ENCODE results near the gene HCK. TPM values are rescaled to one million over a fixed set of nuclear protein-coding genes. Genes with fewer than 3 reads are reported as not detected.
"Not testable (repeated sequence)": the region's sequence is repeated elsewhere in the genome, so short reads cannot be mapped to it uniquely, and the experiment has no call there.

Gene HCK
- total RNA-seq, 1 experiment from 2014 or later, result not detected

DNA sequence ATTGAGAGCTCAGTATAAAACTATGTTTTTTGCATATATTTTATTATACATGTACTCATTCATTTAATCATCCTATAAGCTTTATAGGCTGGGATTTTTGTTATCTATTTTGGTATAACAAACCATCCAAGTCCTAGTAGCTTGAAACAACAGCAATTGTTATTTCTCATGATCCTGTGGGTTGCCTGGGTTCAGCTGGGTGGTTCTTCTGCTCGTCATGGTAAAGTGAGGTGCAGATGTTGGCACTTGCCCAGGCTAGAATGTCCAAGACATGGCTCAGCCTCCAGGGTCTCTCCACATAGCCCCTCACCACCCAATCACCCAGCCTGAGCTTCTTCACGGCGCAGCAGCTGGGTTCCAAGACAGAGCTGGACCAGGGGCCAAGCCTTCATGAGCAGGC is 36.7 kb downstream of the HCK start:
- no peak for DNase-seq (ENCODE audit: extremely low read depth, low read depth)

DNA sequence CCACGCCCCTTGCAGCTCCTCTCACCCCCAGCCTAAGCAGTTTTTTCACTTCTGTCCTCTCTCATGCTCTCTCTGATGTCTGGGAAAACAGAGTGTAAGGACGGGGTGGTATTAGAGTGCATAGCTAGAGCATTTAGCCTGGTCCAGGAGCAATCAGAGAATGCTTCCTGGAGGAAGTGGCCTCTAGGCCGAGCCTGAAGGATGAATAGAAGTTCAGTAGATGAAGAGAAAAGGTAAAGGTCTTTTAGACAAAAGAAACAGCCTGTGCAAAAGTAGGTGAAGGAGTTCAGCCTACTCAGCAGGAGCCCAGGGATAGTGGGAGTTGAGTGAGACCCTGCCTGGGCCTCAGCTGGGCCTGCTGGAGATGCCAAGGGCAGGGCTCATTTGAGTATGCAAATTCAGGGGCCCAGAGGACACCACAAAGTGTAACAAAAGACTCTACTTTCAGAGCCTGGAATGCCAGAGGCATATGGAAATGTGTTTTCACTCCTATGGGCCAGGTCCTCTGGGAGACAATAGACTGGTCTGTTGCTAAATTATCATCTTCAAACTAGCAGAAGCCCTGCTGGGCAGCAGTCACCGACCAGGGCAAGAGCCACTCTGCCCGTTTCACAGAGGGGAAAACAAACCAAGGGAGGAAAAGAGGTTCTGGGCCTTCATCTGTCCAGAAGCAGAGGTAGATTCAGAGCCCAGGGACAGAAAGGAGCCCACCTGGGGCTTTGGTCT is 37.8 kb downstream of the HCK start:
- no peak for DNase-seq (ENCODE audit: extremely low read depth, low read depth)

DNA sequence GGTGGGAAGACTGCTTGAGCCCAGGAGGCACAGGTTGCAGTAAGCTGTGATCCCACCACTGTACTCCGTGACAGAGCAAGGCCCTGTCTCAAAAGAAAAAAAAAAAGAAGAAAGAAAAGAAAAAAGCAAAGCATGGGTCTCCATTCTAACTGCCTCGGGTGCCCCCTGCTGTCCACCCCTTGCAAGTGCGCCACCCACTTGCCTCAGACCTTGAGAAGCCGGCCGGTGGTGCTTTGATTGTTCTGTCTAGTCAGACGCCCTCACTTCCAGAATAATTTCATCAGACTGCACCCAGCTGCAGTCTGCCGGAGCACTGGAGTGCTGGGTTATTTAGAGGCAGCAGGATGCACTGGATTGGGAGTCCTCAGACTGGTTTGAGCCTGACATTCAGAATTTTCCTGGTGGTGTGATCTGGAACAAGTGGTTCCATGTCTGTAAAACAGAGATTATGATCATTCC is 39.9 kb downstream of the HCK start:
- DNase-seq (ENCODE audit: extremely low read depth, low read depth), result peak; percentile 61

DNA sequence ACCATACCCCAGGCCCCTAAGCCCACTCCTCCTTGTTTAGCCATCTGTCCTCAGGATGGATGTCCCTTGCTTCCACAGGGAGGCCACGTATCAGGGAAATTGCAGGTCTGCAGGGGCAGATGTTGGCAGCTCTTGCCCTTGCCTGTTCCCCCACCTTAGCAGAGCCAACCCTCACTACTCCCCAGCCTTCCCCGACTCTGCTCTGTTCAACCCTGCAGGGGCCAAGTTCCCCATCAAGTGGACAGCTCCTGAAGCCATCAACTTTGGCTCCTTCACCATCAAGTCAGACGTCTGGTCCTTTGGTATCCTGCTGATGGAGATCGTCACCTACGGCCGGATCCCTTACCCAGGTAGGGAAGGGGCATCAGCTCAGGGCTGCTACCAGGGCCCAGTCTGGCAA is 46.7 kb downstream of the HCK start:
- no peak for DNase-seq (ENCODE audit: extremely low read depth, low read depth)

DNA sequence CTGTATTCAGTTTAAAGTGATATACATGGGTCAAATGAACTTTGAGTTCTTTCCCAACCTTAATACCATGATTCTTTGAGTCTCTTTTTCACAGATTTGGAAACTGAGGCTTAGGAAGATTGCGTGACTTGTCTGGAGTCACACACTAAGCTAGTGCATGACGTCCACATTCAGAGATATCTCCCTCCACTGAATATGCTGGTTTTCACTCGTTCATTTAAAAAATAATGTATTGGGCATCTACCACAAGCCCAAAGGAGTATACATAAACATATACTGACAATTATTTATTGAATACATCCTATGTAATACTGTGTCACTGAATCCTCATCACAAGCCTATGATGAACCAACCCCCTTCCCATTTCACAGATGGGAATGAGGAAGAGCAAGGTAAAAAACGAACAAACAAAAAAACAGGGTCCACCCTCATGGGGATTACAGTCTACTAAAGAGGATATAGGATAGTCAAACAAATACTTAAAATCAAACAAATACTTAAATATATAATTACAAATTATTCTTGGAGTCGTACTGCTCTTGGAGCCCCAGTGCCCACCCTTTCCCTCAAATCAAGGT is 56.9 kb downstream of the HCK start:
- no peak for DNase-seq (ENCODE audit: extremely low read depth, low read depth)

DNA sequence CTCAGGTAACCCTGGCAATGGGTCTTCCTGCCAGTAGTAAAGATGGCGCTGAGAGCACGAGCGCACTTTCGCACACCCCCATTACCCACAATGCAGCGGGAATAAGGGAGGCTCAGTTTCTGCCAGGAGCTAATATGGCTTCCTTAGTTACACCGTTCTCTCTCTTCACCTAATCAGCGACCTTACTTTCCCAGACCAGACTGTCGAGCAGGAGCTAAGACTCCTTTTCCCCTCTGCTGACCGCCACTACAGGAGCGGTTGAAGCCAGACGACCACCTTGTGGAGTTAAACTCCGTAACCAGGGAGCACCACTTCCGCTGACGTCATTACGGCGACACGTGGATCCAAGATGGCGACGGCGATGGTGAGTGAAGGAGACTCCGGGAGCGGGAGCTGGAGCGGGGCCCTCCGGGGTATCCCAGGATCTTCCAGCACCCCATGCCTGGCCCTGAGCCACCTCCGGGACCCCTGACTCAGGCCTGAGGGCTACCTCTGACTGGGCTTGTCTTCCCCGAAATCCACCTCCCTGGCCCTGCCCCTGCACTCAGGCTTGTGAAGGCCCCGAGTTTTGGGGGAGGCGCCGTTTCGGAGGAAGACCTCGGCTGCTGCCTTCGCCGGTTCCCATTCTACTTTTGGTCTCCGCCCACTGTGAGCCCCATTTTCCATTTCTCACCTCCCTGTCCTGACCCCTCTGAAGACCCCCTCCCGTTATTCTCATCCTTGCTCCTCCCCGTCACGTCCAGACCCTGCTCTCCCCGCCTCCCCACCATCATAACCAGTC is 57.5 kb downstream of the HCK start, which contains the start of gene TM9SF4:
TM9SF4 (plus strand) TSS at position 323 of the 781 bp plus-strand sequence; CDS start at position 350, 27 bp downstream.
- DNase-seq (ENCODE audit: extremely low read depth, low read depth), result peak; percentile 95

DNA sequence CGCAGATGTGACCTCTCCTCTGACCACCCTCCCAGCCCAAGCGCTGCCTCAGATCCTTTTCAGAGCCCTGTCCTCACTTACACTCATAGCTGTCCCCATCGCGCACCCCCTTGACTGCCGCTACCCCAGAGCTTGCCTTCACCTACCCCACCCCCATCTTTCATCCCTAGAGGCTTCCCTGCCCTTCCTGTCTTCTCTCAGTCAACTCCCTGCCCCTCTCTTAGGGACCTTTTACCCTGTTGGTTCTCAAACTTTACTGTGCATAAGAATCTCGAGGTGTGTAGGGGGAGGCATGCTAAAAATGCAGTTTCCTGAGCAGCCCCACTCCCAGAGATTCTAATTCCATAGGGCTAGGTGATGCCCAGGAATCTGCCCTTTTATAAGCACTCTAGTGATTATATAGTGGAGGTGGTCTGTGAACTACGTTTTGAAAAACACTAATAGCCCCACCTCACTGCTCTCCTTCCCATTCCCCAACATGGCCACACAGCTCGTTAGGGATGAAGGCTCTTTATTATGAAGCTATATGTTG is 58.2 kb downstream of the HCK start:
- DNase-seq (ENCODE audit: extremely low read depth, low read depth), result no peak

DNA sequence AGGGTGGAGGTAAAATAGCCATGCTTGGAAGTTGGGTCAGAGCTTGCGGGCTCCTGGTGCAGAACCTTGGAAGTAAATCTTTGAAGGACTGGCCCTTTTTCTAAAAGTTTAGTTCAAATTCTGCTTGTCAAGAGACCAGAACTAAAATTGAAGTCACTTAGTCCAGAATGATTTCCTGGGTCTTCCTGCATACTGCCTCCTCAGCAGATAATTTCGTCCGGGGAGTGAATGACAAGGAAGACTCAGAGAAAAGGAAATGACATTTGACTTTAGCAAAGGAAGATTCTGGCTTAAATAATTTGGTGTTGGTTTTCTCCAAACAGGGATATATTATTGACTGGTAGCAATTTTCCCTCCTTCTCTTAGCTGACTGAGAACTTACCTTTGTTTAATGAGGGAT is 58.7 kb downstream of the HCK start:
- DNase-seq (ENCODE audit: extremely low read depth, low read depth), result no peak

DNA sequence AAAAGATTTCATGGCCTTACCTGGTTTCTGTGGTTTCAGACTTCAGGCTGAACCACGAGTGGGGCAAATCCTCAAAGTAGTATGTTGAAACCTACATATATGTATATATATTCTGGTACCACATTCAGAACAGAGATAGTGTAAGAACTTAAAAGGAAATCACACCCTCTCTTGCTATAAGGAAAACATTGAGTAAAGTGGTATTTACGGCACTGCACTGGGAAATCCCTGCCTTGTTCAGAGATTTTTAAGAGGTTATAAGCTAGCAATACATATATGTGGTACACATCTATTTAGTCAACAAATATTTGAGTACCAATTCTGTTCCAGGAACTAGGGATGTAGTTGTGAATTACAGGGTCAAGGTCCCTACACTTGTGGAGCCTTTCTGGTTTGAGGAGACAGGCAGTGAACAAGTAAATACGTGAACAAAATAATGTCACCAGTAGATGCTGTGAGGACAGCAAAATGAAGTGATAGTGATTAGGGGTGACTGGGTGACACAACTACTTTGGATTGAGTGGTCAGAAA is 59.2 kb downstream of the HCK start:
- no peak for DNase-seq (ENCODE audit: extremely low read depth, low read depth)

DNA sequence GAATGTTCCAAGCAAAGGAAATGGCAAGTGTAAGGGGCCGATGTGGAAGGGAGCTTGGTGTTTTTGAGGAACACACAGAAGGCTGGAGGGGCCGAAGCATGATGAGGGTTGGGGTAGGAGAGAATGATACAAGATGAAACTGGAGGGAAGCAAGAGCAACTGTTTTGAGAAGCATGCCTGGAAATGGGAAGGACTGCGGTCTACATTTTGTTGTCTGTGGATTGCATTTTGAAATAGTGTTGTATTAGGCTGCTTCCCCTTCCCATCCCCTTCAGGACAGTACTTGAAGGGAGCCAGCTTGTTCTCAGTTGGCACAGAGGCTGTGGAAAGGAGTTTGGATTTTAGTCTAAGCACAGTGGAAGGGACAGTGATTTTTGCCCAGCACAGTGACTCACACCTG is 59.7 kb downstream of the HCK start:
- no peak for DNase-seq (ENCODE audit: extremely low read depth, low read depth)

DNA sequence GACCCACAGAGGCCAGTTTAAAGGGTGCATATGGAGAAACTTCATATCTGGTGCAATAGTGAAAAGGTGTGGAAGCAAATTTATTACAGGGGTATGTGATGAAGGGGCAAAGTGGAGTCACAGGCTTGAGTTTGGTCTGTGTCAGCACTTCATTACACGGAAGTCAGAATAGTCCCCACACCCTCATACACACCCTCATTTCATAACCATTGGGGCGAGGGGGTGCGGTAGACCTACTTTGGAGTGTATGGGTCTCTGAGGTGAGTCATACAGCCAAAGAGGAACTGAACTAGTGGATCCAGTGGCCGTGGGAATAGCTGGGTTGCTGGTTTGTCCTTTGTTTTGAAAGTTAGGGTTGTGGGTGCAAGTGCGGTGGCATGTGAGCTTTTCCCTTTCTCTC is 60.8 kb downstream of the HCK start:
- no peak for DNase-seq (ENCODE audit: extremely low read depth, low read depth)

DNA sequence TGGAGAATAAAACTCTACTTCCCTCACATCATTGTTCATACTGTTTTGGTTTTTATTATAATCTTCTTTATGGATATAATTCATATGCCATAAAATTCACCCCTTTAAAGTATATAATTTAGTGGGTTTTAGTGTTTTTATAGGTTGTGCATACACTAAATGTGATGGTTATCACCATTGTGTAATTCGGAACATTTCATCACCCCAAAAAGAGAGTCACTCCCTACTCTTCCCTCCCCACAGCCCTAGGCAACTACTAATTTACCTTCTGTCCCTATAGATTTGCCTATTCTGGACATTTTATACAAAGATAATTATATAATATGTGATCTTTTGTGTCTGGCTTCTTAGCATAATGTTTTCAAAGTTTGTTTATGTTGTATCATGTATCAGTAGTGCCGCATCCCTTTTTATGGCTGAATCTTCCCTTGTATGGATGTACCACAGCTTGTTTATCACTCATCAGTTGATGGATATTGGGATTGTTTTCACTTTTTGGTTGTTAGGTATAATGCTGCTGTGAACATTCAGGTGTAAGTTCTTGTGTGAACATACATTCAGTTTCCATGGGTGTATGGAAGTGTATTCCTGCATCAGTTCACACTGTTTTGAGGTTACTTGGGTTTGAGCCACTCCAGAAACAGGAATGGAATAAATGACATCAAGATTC is 61.7 kb downstream of the HCK start:
- DNase-seq (ENCODE audit: extremely low read depth, low read depth), result no peak

DNA sequence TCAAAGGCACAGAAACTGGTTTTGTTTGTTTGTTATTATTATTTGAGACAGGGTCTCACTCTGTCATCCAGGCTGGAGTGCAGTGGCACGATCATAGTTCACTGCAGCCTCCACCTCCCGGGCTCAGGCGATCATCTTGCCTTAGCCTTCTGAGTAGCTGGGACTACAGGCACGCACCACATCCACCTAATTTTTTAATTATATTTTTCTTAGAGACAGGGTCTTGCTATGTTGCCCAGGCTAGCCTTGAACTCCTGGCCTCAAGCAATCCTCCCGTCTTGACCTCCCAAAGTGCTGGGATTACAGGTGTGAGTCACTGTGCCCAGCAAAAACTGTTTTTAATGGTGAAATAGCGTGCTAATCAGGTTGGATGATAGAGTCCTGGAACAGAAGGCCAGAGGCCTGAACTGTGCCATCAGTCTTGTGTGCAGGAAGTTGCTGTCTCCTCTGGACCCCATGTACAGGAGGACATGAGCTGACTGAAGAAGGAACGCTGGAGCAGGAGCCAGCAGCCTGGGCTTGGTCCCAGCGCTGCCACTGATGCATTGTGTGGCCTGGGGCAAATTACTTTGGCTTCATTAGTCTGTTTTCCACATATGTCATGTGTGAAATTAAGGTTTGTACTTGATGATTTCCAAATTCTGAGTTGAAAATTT is 62.4 kb downstream of the HCK start:
- DNase-seq (ENCODE audit: extremely low read depth, low read depth), result no peak

DNA sequence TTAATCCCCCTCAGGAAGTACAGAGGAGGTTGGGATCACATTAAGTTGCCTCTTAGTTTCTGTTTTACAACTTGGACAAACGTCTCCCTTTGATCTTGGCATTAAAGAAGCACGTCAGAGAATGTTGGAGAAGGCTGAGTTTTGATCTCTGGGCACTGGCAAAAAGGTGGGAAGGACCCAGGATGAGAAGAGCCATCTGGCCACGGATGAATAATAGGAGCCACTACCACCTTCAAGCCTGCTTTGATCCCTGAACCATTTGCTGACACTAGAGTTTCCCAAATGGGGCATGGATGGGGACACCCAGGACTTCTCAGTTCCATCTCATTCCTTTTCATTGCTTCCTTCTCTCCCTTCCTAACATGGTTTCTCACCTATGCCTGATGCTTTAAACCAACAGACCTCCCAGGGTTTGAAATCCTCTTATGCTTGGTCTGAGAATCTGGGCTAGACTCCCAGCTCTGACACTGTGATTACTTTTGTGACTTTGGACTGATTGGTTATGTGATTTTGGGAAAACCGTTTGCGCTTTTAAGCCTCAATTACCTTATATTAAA is 63.2 kb downstream of the HCK start:
- DNase-seq (ENCODE audit: extremely low read depth, low read depth), result no peak

DNA sequence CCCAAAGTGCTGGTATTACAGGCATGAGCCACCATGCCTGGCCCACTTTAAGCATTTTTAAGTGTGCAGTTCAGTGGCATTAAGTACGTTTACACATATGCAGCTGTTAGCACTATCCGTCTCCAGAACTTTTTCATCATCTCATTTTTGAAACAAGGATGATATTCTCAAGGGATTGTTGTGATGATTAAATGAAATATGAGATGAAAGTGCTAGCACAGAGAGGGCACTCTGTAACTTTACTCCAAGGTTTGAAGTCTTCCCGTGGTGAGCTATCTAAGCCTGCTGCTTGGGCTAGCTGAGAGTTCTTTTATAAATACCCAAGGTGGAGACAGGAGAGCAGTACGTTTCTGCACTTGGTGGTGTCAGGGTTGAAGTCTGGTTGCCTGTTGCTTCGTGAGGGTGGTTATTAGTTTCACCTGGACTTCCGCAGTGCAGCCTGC is 64.1 kb downstream of the HCK start:
- no peak for DNase-seq (ENCODE audit: extremely low read depth, low read depth)

DNA sequence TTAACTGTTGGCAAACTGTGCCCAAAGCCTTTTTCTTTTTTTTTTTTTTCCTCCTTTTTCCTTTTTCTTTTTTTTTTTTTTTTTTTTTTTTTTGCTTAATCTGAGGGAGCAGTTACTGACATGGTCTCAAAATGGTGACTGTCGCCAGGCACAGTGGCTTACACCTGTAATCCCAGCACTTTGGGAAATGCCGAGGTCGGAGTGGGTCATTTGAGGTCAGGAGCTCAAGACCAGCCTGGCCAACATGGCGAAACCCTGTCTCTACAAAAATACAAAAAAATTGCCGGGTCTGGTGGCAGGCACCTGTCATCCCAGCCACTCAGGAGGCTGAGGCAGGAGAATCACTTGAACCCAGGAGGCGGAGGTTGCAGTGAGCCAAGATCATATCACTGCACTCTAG is 64.8 kb downstream of the HCK start:
- not testable (repeated sequence) for DNase-seq (ENCODE audit: extremely low read depth, low read depth)

DNA sequence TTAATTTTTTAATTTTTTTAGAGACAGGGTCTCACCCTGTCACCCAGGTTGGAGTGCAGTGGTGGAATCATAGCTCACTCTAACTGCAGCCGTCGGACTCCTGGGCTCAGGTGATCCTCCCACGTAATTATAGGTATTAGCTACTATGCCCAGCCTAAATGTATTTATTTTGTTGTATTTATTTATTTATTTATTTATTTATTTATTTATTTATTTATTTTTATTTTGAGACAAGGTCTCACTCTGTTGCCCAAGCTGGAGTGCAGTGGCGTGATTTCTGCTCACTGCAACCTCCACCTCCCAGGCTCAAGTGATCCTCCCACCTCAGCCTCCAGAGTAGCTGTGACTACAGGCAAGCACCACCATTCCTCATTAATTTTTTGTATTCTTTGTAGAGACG is 66.4 kb downstream of the HCK start:
- not testable (repeated sequence) for DNase-seq (ENCODE audit: extremely low read depth, low read depth)

DNA sequence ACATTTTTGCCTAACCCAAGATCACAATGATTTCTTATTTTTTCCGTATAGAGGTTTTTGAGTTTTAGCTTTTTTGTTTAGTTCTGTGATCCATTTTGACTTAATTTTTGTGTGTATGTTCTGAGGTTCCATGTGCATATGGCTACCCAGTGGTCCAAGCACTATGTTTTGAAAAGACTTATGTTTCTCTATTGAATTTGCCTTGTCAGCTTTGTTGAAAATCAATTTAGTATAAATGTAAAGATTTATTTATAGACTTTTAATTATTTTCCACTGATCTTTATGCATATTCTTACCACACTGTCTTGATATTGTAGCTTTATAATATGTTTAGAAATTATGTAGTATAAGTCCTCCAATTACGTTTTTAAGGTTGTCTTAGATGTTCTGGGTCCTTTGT is 67.7 kb downstream of the HCK start:
- DNase-seq (ENCODE audit: extremely low read depth, low read depth), result no peak

DNA sequence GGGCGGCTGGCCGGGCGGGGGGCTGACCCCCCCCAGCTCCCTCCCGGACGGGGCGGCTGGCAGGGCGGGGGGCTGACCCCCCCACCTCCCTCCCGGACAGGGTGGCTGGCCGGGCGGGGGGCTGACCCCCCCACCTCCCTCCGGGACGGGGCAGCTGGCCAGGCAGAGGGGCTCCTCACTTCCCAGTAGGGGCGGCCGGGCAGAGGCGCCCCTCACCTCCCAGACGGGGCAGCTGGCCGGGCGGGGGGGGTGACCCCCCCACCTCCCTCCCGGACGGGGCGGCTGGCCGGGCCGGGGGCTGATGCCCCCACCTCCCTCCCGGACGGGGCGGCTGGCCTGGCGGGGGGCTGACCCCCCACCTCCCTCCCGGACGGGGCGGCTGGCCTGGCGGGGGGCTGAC is 69.9 kb downstream of the HCK start:
- not testable (repeated sequence) for DNase-seq (ENCODE audit: extremely low read depth, low read depth)

DNA sequence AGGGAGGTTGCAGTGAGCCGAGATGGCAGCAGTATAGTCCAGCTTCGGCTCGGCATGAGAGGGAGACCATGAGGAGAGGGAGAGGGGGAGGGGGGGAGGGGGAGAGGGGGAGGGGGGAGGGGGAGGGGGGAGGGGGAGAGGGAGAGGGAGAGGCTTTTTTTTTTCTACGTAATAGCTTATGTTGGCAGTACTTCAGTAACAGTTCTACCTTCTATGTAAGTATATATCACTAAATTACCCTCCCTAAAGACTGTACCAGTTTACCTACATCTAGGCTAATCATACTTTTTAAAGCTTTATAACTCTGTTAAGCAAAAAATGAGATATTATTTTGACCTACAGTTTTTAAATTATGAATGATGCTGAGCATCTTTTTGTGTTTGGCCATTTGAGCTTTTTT is 71.0 kb downstream of the HCK start:
- no peak for DNase-seq (ENCODE audit: extremely low read depth, low read depth)
